Measurements from ENCODE around the gene GPATCH8.

GPATCH8 gene

GRCh38 chr17:44465276-44465675, 37.9 kb downstream of the GPATCH8 start:
- ATAC-seq = no peak

GRCh38 chr17:44464037-44464436, 39.2 kb downstream of the GPATCH8 start:
- ATAC-seq = peak; percentile 53
- no peak for TF ChIP-seq ZNF565 (CRISPR knock-in tag; conservative IDR thresholded peaks at IDR 0.05; ENCODE audit: low read depth)
- TF ChIP-seq CSRNP3 (CRISPR knock-in tag; IDR thresholded peaks at IDR 0.05) = no peak
- TF ChIP-seq SNAI2 (CRISPR knock-in tag; IDR thresholded peaks at IDR 0.05) = no peak
- no peak for TF ChIP-seq TCF4 (CRISPR knock-in tag; IDR thresholded peaks at IDR 0.05; ENCODE audit: borderline replicate concordance)
- no peak for TF ChIP-seq CSDC2 (CRISPR knock-in tag; IDR thresholded peaks at IDR 0.05)
- no peak for TF ChIP-seq ARNTL (CRISPR knock-in tag; IDR thresholded peaks at IDR 0.05; ENCODE audit: borderline replicate concordance, low read depth)
- no peak for TF ChIP-seq ZC3H10 (CRISPR knock-in tag; IDR thresholded peaks at IDR 0.05)
- no peak for TF ChIP-seq OSR1 (CRISPR knock-in tag; IDR thresholded peaks at IDR 0.05)
- TF ChIP-seq ZNF8 (CRISPR knock-in tag; IDR thresholded peaks at IDR 0.05) = no peak
- TF ChIP-seq PPARA (CRISPR knock-in tag; IDR thresholded peaks at IDR 0.05; ENCODE audit: borderline replicate concordance) = no peak
- TF ChIP-seq ZNF70 (CRISPR knock-in tag; IDR thresholded peaks at IDR 0.05) = no peak
- no peak for TF ChIP-seq GLIS3 (CRISPR knock-in tag; IDR thresholded peaks at IDR 0.05)
- no peak for TF ChIP-seq RARB (CRISPR knock-in tag; IDR thresholded peaks at IDR 0.05)
- TF ChIP-seq ZFP30 (CRISPR knock-in tag; IDR thresholded peaks at IDR 0.05) = no peak
- TF ChIP-seq POU6F1 (CRISPR knock-in tag; IDR thresholded peaks at IDR 0.05; ENCODE audit: borderline replicate concordance, low read depth) = no peak
- no peak for TF ChIP-seq CREB5 (CRISPR knock-in tag; IDR thresholded peaks at IDR 0.05; ENCODE audit: low read depth)

More at GRCh38 chr17:44465276-44465675, 37.9 kb downstream of the GPATCH8 start:
- no peak for TF ChIP-seq ZC3H10 (CRISPR knock-in tag; IDR thresholded peaks at IDR 0.05)
- TF ChIP-seq ISL1 (CRISPR knock-in tag; IDR thresholded peaks at IDR 0.05) = no peak
- no peak for TF ChIP-seq ARNTL (CRISPR knock-in tag; IDR thresholded peaks at IDR 0.05; ENCODE audit: borderline replicate concordance, low read depth)
- no peak for TF ChIP-seq CSRNP3 (CRISPR knock-in tag; IDR thresholded peaks at IDR 0.05)
- no peak for TF ChIP-seq ZNF70 (CRISPR knock-in tag; IDR thresholded peaks at IDR 0.05)
- TF ChIP-seq BACH2 (CRISPR knock-in tag; IDR thresholded peaks at IDR 0.05; ENCODE audit: borderline replicate concordance) = no peak
- TF ChIP-seq PPARA (CRISPR knock-in tag; IDR thresholded peaks at IDR 0.05; ENCODE audit: borderline replicate concordance) = no peak
- TF ChIP-seq PATZ1 (CRISPR knock-in tag; IDR thresholded peaks at IDR 0.05; ENCODE audit: borderline replicate concordance) = no peak
- TF ChIP-seq OSR1 (CRISPR knock-in tag; IDR thresholded peaks at IDR 0.05) = no peak
- TF ChIP-seq CSDC2 (CRISPR knock-in tag; IDR thresholded peaks at IDR 0.05) = no peak
- TF ChIP-seq TSHZ2 (CRISPR knock-in tag; IDR thresholded peaks at IDR 0.05) = no peak
- no peak for TF ChIP-seq ZNF8 (CRISPR knock-in tag; IDR thresholded peaks at IDR 0.05)
- no peak for TF ChIP-seq ZFP30 (CRISPR knock-in tag; IDR thresholded peaks at IDR 0.05)
- TF ChIP-seq RARB (CRISPR knock-in tag; IDR thresholded peaks at IDR 0.05) = no peak
- no peak for TF ChIP-seq SNAI2 (CRISPR knock-in tag; IDR thresholded peaks at IDR 0.05)

All from SK-N-SH treated with all-trans-retinoic acid at 6 μM for 48 hours (cell line).